PC-3 (cell line): ENCODE results near the gene EIPR1.

ENCODE experiments used
- CTCF ChIP-seq: fragments of 300-600 bp; sonication (generic); conservative IDR thresholded peaks from 2 replicates; pipeline ENCODE4 v1.5.1; 2017; ENCODE audit warnings: antibody characterized with exemption, low read depth, mild to moderate bottlenecking, low read length
- EZH2 ChIP-seq: fragments of 300-600 bp; sonication (generic); IDR thresholded peaks from one replicate; pipeline ENCODE4 v1.6.1; 2017; ENCODE audit warnings: antibody characterized with exemption, mild to moderate bottlenecking, low read length; ENCODE audit not compliant: unreplicated experiment

- TF ChIP-seq EZH2 (no peak), CTCF (no peak)
Observed at GRCh38 chr2:3283206-3283605, 94.4 kb downstream of the EIPR1 start.
